Spinal cord (tissue), 10 donors: ENCODE results near the gene MED27. TPM values are rescaled to one million over a fixed set of nuclear protein-coding genes. Genes with fewer than 3 reads are reported as not detected.

Experiments used
- DNase-seq, 6 donors: peaks; one replicate each; pipeline versions ENCODE4 v3.0.0 to v3.0.0-alpha.2; 2013 to 2015; ENCODE audit warnings: low spot score in 6 of 6, low read depth in 4 of 6
- H3K27ac ChIP-seq: one replicate; pipeline ENCODE4 v1.5.1; 2013; ENCODE audit warnings: low read depth, low read length, control low read depth
- H3K27me3 ChIP-seq: one replicate; pipeline ENCODE4 v1.6.1; 2013; ENCODE audit warnings: low read length; ENCODE audit not compliant: control insufficient read depth, insufficient read depth
- H3K36me3 ChIP-seq: one replicate; pipeline ENCODE4 v1.6.1; 2013; ENCODE audit warnings: low read length; ENCODE audit not compliant: control insufficient read depth, insufficient read depth
- H3K4me1 ChIP-seq: one replicate; pipeline ENCODE4 v1.6.1; 2013; ENCODE audit warnings: low read length; ENCODE audit not compliant: control insufficient read depth, insufficient read depth
- H3K4me3 ChIP-seq: one replicate; pipeline ENCODE4 v1.5.1; 2013; ENCODE audit warnings: low read depth, low read length, control low read depth
- H3K9me3 ChIP-seq: one replicate; pipeline ENCODE4 v1.6.1; 2013; ENCODE audit warnings: low read length; ENCODE audit not compliant: control insufficient read depth, insufficient read depth
- WGBS: methylation state at CpG from one replicate; pipeline ENCODE4 v1.1.5; 2013; ENCODE audit warnings: missing lambda C conversion rate; ENCODE audit not compliant: insufficient coverage; 5-methylcytosine and 5-hydroxymethylcytosine counted together
- polyA plus RNA-seq, 2 donors: library from polyadenylated mRNA; unstranded; fragments of 120-200 nt; gene quantifications; one replicate each; pipeline ENCODE4 v1.2.1, GENCODE V29; 2013; ENCODE audit not compliant: insufficient read length in 2 of 2
- total RNA-seq, 2 donors: library from RNA; depleted of rRNA in 1 of 2; stranded (reverse); fragments of 120-200 nt in 1 of 2; fragments of >200 nt in 1 of 2; gene quantifications; one replicate each; pipeline versions ENCODE4 v1.2.3 to v1.2.4, GENCODE V29; 2013 to 2014
- donor health status: healthy.

MED27 gene
- total and polyA plus RNA-seq, 4 donors = 13.9 to 27.8 (median 25.8) TPM

DNA sequence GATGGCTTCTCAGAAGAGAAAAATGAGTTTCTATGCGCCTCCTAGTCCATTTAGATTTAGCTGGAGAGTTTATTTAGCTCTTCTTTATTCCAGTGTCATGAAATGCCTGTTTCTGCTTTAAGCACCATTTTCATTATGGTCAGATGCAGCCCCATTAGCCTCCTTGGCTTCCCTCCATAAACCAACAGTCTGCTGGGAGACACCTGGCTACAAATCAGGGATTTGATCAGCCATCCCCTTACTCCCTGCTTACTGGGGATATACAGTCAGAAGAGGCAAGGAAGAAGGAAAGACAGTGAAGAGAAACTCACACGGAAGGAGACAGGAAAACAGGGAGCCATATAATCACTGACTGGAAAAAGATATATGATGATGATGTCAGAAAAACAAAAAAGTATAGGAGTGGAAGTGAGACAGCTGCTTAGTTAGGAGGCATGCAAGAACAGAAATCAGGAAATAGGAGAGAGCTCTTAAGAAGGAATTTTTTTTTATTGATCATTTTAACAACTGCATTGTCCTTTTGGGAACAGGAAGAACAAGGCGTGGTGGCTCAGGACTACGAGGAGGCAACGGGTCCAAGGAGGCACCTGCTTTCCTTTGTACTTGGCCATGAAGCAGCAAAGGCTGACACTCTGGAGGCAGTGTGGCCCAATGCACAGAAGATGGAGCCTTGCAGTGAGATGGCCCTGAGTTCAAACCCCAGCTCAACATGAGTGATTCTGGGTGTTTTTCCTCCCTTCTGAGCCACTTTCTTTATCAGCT lies 56.1 kb downstream of the MED27 start:
- Histone ChIP-seq H3K36me3 (no peaks in the 10 kb centered on the region), H3K4me1 (peaks cover 10% of the 10 kb centered on the region), H3K27ac (no peak overlapping the region), H3K9me3 (no peaks in the 10 kb centered on the region), H3K27me3 (no peaks in the 10 kb centered on the region), H3K4me3 (no peak overlapping the region)
- peak in 2 of 6 donors; percentile 62 to 66 for DNase-seq
- 71% methylated on average over 4 of the region's 5 CpGs for WGBS

DNA sequence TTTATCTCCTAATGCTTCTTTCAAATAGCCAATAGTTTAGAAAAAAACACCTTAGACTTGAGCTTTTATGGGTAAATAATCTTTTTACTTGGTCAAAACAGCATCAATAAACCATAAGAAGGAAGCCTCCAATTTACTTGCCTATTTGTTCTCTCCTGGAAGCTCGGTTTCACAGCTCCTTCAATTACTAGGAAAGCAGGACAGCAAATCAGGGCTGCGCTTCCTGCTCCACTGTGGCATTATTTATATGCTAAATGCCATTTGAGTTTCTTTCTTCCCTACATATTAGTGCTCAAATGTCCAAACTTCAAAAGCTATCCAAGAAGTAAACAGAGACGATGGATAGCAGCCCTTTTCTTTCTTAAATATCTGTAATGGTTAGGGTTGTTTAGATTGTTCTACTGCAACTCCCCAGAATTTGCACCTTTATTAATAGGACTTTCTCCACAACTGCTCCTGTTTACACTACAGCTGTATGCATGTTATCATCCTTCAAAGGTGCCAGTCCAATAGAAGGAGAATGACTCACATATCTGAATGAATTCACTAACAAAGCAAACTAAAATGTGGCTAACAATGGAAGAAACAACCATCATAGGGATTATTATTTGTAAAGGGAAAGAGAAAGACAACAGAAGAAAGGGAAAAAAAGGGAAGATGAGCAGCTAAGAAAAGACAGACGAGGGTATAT lies 58.7 kb downstream of the MED27 start:
- 0% methylated on average over 1 of the region's 4 CpGs for WGBS
- DNase-seq = no peak
- Histone ChIP-seq H3K36me3 (no peaks in the 10 kb centered on the region), H3K4me1 (peaks cover 10% of the 10 kb centered on the region), H3K27ac (no peak overlapping the region), H3K9me3 (no peaks in the 10 kb centered on the region), H3K27me3 (no peaks in the 10 kb centered on the region), H3K4me3 (no peak overlapping the region)

DNA sequence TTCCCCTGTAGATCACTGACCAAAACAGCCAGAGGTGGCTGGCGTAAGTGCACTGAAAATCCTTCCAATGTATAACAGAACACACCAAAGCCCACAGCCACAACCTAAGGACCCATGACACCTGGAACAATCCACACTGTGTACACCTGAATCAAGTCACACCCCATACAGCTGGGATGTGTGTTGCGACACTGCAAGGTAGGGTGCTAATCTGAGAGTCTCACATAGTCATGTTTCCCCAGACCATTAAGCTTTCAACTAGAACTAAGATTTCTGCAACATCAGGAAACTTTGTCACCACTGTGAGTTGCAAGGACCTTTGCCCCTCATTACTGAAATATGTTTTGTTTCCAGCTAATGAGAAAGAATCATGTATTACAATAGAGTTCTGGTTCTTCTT lies 59.4 kb downstream of the MED27 start:
- H3K9me3 ChIP-seq = no peaks in the 10 kb centered on the region
- H3K36me3 ChIP-seq = no peaks in the 10 kb centered on the region
- WGBS = 92% methylated on average over 2 of the region's 2 CpGs
- peaks cover 10% of the 10 kb centered on the region for H3K4me1 ChIP-seq
- no peaks in the 10 kb centered on the region for H3K27me3 ChIP-seq
- H3K4me3 ChIP-seq = no peak overlapping the region
- H3K27ac ChIP-seq = no peak overlapping the region
- DNase-seq = no peak

DNA sequence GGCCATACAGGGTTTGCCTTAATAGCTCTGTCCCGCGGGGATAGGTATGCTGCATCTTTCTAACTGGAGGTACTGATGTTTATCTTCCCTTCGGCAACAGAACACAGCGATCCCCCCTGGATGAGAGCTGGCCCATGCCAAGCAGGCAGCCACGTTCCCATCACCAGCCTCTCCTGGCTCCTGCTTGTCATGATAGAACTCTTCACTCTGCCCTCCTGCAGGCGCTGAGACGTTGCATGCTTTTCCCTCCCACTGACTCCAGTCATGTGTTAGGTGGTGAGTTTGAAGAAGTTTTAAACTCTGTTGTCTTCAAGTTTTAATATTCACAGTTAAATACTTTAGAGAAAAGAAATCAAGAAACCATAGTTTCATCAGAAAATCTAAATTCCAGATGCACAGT lies 60.0 kb downstream of the MED27 start:
- Histone ChIP-seq H3K27ac (no peak overlapping the region), H3K9me3 (no peaks in the 10 kb centered on the region), H3K27me3 (no peaks in the 10 kb centered on the region), H3K4me3 (no peak overlapping the region), H3K4me1 (peaks cover 10% of the 10 kb centered on the region), H3K36me3 (no peaks in the 10 kb centered on the region)
- WGBS = no CpG with 5 or more reads among the region's 7 CpGs
- DNase-seq = no peak

DNA sequence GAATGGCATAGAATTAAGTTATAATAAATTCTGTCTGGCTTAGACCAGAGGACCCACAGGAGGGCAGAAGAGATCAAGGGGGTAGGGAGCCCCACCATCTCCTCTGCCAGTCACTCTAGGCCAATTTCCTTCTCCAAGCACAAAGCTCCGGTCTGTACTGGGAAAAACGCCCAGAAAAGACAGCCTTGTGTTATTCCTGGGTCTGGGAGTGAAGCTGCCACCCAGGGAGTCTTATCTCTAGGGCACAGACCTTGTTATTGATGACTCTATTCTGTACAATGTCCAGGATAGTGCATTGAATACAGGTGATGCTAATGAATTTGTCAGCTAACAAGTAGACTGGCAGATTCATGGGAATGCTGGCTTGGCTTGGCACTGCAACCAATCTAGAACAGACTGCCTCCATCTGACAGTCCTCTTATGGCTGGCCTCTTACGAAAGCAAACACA lies 60.7 kb downstream of the MED27 start:
- H3K27ac ChIP-seq = no peak overlapping the region
- peaks cover 10% of the 10 kb centered on the region for H3K4me1 ChIP-seq

DNA sequence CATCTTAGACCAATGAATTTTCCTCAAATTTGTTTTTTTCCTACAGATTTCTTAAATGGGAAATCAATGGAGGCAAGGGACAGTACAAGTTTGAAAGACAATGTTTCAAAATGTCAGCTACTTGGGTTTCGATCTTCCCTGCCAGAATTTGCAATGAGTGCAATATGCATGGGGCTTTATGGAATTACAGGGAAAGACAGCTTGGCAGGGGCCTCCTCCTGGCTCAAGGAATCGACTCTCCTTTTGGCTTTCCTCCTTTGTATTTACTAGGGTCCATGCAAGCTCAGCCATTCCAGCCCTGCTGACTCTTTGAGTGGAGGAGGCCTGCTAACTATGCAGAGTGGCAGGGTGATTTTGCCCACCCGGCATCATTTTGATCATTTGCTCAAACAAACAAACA lies 63.2 kb downstream of the MED27 start:
- Histone ChIP-seq H3K4me1 (peaks cover 9% of the 10 kb centered on the region), H3K4me3 (no peak overlapping the region), H3K27ac (no peak overlapping the region), H3K27me3 (no peaks in the 10 kb centered on the region), H3K9me3 (no peaks in the 10 kb centered on the region), H3K36me3 (peaks cover 2% of the 10 kb centered on the region)
- WGBS = 40% methylated on average over 3 of the region's 3 CpGs
- peak in 1 of 6 donors; percentile 60 for DNase-seq

More for the DNA sequence above, 60.7 kb downstream of the MED27 start:
- no peaks in the 10 kb centered on the region for H3K36me3 ChIP-seq
- DNase-seq = peak in 2 of 6 donors; percentile 32 to 86
- WGBS = 73% methylated on average over 1 of the region's 3 CpGs
- H3K9me3 ChIP-seq = no peaks in the 10 kb centered on the region
- no peaks in the 10 kb centered on the region for H3K27me3 ChIP-seq
- no peak overlapping the region for H3K4me3 ChIP-seq

DNA sequence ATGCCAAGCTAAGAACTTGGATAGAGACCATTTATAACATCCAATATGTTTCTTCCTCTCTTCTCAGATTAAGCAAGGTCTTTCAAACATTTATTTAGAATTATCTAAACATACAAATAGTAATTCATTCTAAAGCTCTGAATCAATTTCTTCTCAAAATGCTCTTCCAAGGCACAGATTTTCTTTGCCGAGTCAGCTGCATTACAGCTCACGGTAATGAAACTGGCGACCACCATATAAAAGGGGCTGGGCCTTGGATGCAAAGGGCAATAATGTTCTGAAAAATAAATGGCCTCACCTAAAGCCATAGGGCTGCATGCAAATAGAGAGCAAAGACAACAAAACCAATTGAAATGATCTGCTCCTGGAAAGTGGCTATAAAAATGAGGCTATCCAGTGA lies 63.8 kb downstream of the MED27 start:
- Histone ChIP-seq H3K9me3 (no peaks in the 10 kb centered on the region), H3K4me1 (peaks cover 9% of the 10 kb centered on the region), H3K27me3 (no peaks in the 10 kb centered on the region), H3K36me3 (peaks cover 2% of the 10 kb centered on the region), H3K27ac (no peak overlapping the region), H3K4me3 (no peak overlapping the region)
- 88% methylated on average over 3 of the region's 3 CpGs for WGBS
- no peak for DNase-seq

DNA sequence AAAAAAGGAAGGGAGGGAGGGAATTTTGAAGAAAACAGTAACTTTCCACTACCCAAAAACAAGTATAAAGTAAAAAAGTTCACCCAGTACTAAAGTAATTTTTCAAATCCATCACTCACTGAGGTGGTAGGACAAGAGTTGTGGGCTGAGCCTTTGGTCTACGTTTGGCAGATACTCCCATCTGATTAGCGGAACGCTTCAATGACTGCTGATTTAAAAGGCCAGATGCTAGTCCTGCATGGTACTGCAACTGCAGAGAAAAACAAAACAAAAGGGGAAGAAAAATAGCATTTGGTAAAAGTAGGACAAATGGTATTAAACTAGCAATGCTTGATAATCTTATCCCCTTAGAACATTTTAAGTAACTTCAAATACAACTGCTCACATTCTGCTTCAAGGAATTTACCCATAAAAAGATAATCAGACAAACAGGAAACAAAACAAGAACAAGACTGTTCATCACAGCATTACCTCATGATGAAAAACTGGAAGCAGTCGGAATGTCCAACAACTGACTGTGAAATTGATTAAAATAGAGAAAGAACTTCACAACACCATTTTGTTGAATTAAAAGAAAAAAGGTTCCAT lies 65.4 kb downstream of the MED27 start:
- peak overlapping the region; percentile 70 for H3K27ac ChIP-seq
- H3K9me3 ChIP-seq = no peaks in the 10 kb centered on the region
- H3K4me3 ChIP-seq = no peak overlapping the region
- no peaks in the 10 kb centered on the region for H3K27me3 ChIP-seq
- H3K4me1 ChIP-seq = peaks cover 5% of the 10 kb centered on the region
- peaks cover 2% of the 10 kb centered on the region for H3K36me3 ChIP-seq
- WGBS = 7% methylated on average over 3 of the region's 4 CpGs
- peak in 2 of 6 donors; percentile 35 to 43 for DNase-seq

DNA sequence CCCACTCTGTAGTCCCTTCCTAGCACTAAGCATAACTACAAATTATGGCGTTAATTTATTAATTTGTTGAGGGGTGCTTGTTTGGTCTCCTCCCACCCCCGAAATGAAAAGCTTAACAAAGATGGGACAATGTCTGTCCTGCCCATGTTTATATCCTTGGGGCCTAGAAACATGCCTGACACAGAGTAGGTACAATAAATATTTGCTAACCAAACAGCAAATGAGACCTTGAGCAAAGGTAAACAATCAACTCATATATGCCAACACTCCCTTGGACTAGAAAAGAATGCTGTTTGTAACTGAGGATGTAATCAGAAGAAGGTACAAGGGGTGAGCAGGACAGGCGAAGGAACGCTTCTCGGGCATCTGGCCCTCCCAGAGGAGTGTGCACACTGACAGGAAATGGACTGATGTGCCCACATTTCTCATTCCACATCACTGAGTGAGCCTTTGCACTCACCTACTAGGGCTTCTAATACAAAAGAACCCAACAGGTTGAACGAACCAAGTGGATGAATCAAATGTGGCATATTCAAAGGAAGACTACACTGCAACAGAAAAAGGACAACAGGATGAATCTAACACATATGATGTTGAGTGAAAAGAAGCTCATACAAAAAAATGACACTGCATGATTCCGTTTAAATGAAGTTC lies 66.8 kb downstream of the MED27 start:
- H3K36me3 ChIP-seq = peaks cover 2% of the 10 kb centered on the region
- H3K4me3 ChIP-seq = no peak overlapping the region
- DNase-seq = no peak
- 100% methylated on average over 2 of the region's 7 CpGs for WGBS
- no peak overlapping the region for H3K27ac ChIP-seq
- peaks cover 7% of the 10 kb centered on the region for H3K4me1 ChIP-seq
- no peaks in the 10 kb centered on the region for H3K9me3 ChIP-seq
- no peaks in the 10 kb centered on the region for H3K27me3 ChIP-seq
